HEK293T (cell line): ENCODE measurements around the gene FLNA.
"Not testable (repeated sequence)": the region's sequence is repeated elsewhere in the genome, so short reads cannot be mapped to it uniquely, and the experiment has no call there.

Experiments
- CTCF ChIA-PET: fragments of 350-600 bp; formaldehyde crosslinking; extraction: SDS; loops from one replicate; lab custom pipeline; 2021; ENCODE audit warnings: antibody characterized with exemption, inconsistent platforms; lab: Yijun Ruan, JAX
- POLR2A ChIA-PET: fragments of 350-600 bp; formaldehyde crosslinking; extraction: SDS; loops from one replicate; lab custom pipeline; 2020; ENCODE audit warnings: antibody characterized with exemption, inconsistent platforms; lab: Yijun Ruan, JAX
- DNase-seq: peaks from one replicate; pipeline ENCODE4 v3.0.0; 2012; ENCODE audit warnings: mixed read lengths; ENCODE audit errors: extremely low spot score
- ARNT ChIP-seq: fragments of 450-650 bp; IDR thresholded peaks from 2 replicates; pipeline ENCODE4 v1.6.1; 2017; ENCODE audit warnings: mild to moderate bottlenecking
- BHLHE40 ChIP-seq: fragments of 450-650 bp; IDR thresholded peaks from 2 replicates; pipeline ENCODE4 v1.6.1; 2016; ENCODE audit warnings: mild to moderate bottlenecking, moderate library complexity, borderline replicate concordance
- CTBP1 ChIP-seq: fragments of 450-650 bp; IDR thresholded peaks from 2 replicates; pipeline ENCODE4 v1.6.1; 2016; ENCODE audit warnings: borderline replicate concordance
- ELF4 ChIP-seq: fragments of 450-650 bp; IDR thresholded peaks from 2 replicates; pipeline ENCODE4 v1.6.1; 2017; ENCODE audit warnings: antibody characterized with exemption
- FOXA1 ChIP-seq: fragments of 450-650 bp; IDR thresholded peaks from 2 replicates; pipeline ENCODE4 v1.6.1; 2016; ENCODE audit warnings: mild to moderate bottlenecking
- FOXK2 ChIP-seq: fragments of 450-650 bp; IDR thresholded peaks from 2 replicates; pipeline ENCODE4 v1.6.1; 2016; ENCODE audit warnings: mild to moderate bottlenecking
- FOXM1 ChIP-seq: fragments of 450-650 bp; IDR thresholded peaks from 2 replicates; pipeline ENCODE4 v1.6.1; 2017; ENCODE audit warnings: mild to moderate bottlenecking, borderline replicate concordance
- HDGF ChIP-seq: fragments of 450-650 bp; IDR thresholded peaks from 2 replicates; pipeline ENCODE4 v1.6.1; 2017; ENCODE audit warnings: antibody characterized with exemption, borderline replicate concordance
- L3MBTL2 ChIP-seq: fragments of 450-650 bp; conservative IDR thresholded peaks from 2 replicates; pipeline ENCODE4 v1.6.1; 2016; ENCODE audit warnings: mild to moderate bottlenecking
- LEF1 ChIP-seq: fragments of 450-650 bp; IDR thresholded peaks from 2 replicates; pipeline ENCODE4 v1.6.1; 2017; ENCODE audit warnings: mild to moderate bottlenecking, borderline replicate concordance
- NFRKB ChIP-seq: fragments of 450-650 bp; IDR thresholded peaks from 2 replicates; pipeline ENCODE4 v1.6.1; 2016; ENCODE audit warnings: mild to moderate bottlenecking, moderate library complexity
- SP1 ChIP-seq: fragments of 450-650 bp; IDR thresholded peaks from 2 replicates; pipeline ENCODE4 v1.6.1; 2017
- SUZ12 ChIP-seq: fragments of 450-650 bp; IDR thresholded peaks from 2 replicates; pipeline ENCODE4 v1.6.1; 2016; ENCODE audit warnings: mild to moderate bottlenecking
- TARDBP ChIP-seq: fragments of 450-650 bp; IDR thresholded peaks from 2 replicates; pipeline ENCODE4 v1.6.1; 2016
- ZNF384 ChIP-seq: fragments of 450-650 bp; IDR thresholded peaks from 2 replicates; pipeline ENCODE4 v1.6.1; 2016
- TF ChIP-seq, protein P1 (sequence below): fragments of 450-650 bp; IDR thresholded peaks from 2 replicates; pipeline ENCODE4 v1.6.1; 2016

The FLNA gene

DNA sequence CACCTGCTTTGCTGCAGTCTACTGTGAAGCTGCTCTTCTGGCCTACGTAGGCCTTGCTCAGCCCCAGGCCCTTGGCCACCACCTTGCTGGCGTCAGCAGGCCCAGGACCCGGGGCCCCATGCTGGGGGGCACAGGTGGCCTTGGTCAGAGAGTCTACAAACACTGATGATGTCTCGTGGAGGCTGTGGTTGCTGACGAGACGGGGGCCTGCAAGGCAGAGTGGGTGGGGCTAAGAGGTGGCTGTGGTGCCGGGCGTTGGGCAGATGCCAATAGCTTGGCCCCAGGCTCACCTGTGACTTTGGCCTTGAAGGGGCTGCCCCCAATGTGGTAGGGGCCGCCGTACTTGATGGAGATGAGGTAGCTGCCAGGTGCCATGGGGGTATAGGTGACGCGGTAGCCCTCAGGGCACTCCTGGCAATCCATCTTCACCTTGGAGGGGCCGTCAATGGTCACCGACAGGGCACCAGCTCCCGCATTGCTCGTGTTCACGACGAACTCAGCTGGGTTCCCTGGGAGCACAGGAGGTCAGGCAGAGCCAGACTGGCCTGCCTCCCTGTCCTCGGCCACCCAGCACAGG is 25.0 kb downstream of the FLNA start:
- CTCF ChIA-PET: no interaction called here
- DNase-seq: no peak
- POLR2A ChIA-PET: interaction anchor here (0.9 kb wide), 1 partner anchor 22 kb away, joined by 4 read pairs; no protein-coding TSS in a partner anchor

DNA sequence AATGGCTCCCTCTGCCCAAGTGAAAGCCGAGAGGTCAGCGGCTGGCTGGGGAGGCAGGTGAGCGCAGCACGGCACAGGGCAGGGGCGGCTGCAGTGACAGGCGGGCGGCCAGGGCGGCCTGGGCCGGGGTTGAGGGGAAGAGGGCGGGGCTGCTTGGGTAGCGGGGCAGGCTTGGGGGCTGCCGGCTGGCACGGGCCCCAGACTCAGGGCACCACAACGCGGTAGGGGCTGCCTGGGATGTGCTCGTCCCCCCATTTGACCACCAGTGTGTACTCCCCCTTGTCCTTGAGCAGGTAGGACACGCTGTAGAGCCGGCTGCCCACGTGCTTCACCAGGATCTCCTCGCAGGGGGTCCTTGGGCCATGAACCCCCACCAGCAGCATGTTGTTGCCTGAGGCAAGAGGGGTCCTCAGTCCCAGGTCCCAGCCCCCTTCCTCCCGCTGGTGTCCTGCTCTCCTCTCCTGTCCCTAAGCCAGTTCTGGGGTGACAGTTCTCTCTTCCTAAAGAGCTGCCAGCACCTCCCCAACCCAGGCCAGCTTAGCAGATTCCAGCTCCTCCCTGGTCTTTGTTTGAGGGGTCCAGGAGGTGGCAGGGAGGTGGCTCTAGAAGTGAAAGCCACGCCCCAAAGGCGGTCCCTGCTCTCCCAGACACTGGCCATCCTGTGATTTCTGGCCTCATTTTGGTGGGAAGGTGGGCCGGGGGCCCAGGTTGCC is 25.6 kb downstream of the FLNA start:
- TF ChIP-seq ARNT (no peak), BHLHE40 (no peak)
- TF ChIP-seq, protein P1, sequence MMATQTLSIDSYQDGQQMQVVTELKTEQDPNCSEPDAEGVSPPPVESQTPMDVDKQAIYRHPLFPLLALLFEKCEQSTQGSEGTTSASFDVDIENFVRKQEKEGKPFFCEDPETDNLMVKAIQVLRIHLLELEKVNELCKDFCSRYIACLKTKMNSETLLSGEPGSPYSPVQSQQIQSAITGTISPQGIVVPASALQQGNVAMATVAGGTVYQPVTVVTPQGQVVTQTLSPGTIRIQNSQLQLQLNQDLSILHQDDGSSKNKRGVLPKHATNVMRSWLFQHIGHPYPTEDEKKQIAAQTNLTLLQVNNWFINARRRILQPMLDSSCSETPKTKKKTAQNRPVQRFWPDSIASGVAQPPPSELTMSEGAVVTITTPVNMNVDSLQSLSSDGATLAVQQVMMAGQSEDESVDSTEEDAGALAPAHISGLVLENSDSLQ: no peak
- POLR2A ChIA-PET: interaction anchor here (0.9 kb wide), 1 partner anchor 22 kb away, joined by 4 read pairs; no protein-coding TSS in a partner anchor
- CTCF ChIA-PET: no interaction called here
- DNase-seq: no peak

More for the DNA sequence above, 25.0 kb downstream of the FLNA start:
- TF ChIP-seq, protein P1: no peak

DNA sequence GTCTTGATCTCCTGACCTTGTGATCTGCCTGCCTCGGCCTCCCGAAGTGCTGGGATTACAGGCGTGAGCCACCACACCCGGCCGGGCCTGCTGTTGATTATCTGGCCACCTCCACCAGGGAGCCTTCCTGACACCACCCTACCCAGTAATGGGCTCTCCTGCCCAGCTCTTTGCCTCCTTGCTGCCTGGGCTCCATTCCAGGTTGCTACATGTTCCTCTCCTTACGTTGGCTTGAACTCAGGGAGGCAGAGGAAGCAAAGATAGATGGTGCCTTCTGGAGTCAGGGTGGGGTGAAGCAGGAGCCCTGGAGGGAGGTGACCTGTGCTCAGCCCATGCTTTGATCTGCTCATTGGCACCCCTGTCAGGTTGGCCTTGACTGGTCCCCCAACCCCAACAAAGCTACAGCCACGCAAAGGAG is 26.3 kb downstream of the FLNA start:
- no peak for DNase-seq
- ChIA-PET POLR2A (no interaction called here), CTCF (interaction anchor here (1.1 kb wide), 1 partner anchor 26 kb away, joined by 4 read pairs; no protein-coding TSS in a partner anchor)
- TF ChIP-seq SUZ12: no peak
- no peak for TF ChIP-seq HDGF
- no peak for TF ChIP-seq L3MBTL2
- no peak for TF ChIP-seq LEF1
- TF ChIP-seq ARNT: no peak
- TF ChIP-seq ZNF384: no peak
- TF ChIP-seq SP1: no peak
- TF ChIP-seq, protein P1: no peak
- no peak for TF ChIP-seq BHLHE40

DNA sequence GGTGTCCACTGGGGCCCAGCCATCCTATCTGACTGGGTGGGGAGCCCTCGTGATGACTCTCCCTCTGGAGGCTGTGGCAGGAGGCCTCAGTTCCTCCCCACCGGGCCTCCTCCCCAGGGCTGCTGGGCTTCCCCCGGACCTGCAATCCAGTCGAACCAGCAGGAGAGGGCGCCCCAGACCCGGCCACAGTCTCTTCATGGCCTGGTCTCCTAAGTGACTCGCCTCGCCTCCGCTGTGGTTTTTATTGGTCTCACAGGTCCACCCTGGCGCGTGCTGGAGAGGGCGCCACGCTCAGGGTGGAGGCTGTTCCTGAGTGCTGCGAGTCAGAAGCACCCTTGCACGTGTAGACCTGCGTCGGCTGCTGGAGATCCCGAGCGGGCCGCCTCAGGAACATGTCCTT is 30.8 kb downstream of the FLNA start:
- DNase-seq, CTCF ChIA-PET, POLR2A ChIA-PET: not testable (repeated sequence)

DNA sequence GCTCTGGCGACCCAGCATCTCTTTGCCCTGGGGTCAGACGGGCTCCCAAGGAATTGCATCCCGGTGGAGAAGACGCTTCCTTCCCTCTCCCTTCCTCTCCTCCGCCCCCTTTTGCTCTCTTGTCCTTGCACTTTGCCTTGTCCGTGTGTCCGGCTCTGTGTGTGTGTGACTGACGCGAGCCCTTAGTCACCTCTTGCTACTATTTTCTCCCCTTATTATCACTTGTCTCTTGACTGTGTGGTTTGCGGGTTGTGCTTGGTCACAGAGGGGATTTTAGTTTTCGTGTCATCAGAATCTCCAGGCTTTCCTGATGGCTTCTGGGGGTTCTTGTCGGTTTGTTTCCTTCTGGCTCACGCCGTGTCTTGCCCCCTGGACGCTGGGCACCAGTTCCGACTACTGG is 31.4 kb downstream of the FLNA start:
- CTCF ChIA-PET, POLR2A ChIA-PET, DNase-seq: not testable (repeated sequence)

DNA sequence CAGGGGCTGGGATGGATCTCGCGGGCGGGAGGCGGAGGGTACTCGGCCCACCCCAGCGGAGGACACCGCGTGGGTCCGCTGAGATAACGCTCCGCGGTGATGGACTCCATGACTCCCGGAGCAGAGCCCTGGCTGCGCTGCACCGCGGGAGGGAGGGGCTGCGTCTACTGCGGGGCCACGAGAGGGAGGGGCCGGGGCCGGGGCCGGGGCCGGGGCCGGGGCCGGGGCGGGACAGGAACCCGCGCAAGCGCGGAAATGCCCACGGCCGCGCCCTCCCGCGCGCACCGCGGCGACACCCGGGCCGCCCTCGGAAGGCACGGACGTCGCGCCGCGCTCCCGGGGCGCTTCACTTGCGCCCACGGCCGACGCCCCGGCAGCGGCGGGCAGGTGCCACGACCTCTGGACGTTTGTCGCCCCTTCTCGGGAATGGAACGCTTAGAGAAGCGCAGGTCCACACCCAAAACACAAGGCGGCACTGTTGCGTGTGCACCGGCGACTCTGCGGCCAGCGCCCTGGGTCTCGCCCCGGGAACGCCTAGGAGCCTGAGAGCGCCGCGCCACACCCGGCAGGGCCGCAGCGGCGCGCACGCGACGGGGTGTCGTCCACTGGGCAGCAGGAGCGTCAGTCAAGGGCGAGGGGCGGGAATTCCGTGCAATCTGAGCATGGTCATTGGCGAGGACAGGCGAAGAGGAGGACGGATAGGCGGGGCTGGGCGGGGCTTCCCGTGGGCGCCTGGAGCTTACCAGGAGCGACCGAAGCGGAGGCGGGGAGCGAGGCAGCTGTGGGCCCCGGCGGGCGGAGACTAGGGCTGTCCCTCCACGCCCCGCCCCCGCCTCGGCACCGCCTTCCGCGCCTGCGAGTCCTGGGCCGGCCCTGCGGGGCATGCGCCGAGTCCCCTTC is 32.8 kb downstream of the FLNA start:
- POLR2A ChIA-PET, CTCF ChIA-PET, DNase-seq: not testable (repeated sequence)

DNA sequence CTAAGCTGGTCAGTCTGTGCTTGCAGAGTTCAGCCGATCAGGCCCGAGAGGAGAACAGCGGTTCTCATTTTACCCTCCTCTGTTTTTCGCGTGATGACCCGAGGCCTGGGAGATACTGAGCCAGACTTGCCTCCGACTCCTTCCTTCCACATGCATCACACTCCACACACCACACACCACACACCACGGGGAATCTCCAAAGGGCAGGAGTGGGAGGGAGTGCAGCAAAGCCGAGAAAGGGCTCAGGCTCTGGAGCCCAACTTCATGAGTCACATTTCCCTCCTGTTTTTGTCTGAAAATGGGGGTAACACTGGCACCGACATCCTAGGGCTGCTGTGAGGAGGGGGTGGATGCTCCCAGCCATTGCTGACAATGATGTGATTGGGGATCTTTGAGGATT is 39.9 kb downstream of the FLNA start:
- POLR2A ChIA-PET: no interaction called here
- DNase-seq: no peak
- no peak for TF ChIP-seq FOXM1
- CTCF ChIA-PET: no interaction called here

DNA sequence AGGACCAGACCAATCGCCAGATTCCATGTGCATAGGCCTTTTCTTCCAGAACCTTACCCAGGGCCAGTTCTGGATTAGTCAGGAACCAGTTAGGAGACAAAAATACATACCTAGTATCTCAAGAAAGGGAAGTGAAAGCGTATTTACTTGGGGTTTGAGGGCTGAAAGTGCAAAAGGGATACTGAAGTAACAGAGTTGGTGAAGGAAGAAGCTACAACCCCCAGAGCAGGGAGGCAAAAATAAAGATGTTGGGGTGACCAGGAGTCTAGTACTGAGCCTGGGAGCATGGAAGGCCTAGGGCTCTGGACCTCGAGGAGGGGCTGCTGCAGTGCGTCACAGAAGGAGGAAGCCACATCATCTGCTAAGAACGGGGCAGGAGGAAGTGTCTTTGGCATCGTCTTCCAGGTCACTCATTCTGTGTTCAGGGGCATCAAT is 40.6 kb downstream of the FLNA start:
- CTCF ChIA-PET: interaction anchor here (0.6 kb wide), 1 partner anchor 19 kb away, joined by 6 read pairs; no protein-coding TSS in a partner anchor

More for the DNA sequence above, 40.6 kb downstream of the FLNA start:
- TF ChIP-seq, protein P1: no peak
- TF ChIP-seq L3MBTL2 (no peak), ELF4 (no peak), ZNF384 (no peak), HDGF (no peak), SP1 (no peak), FOXK2 (no peak), SUZ12 (no peak), FOXM1 (no peak), FOXA1 (no peak), NFRKB (no peak), CTBP1 (no peak), BHLHE40 (no peak), ARNT (no peak), LEF1 (no peak), TARDBP (no peak)
- DNase-seq: no peak
- POLR2A ChIA-PET: no interaction called here
